HUDEP-2 (cell line): ENCODE results near the gene VMA21.
A peak's percentile ranks its signal among the peaks of the same experiment; 100 is the strongest.

Experiments used
- DNase-seq, 76 experiments: peaks; one replicate each; lab custom pipeline; 2025; ENCODE audit not compliant: unreplicated experiment in 76 of 76; lab: John Stamatoyannopoulos, UW

The VMA21 gene, protein sequence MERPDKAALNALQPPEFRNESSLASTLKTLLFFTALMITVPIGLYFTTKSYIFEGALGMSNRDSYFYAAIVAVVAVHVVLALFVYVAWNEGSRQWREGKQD

DNA sequence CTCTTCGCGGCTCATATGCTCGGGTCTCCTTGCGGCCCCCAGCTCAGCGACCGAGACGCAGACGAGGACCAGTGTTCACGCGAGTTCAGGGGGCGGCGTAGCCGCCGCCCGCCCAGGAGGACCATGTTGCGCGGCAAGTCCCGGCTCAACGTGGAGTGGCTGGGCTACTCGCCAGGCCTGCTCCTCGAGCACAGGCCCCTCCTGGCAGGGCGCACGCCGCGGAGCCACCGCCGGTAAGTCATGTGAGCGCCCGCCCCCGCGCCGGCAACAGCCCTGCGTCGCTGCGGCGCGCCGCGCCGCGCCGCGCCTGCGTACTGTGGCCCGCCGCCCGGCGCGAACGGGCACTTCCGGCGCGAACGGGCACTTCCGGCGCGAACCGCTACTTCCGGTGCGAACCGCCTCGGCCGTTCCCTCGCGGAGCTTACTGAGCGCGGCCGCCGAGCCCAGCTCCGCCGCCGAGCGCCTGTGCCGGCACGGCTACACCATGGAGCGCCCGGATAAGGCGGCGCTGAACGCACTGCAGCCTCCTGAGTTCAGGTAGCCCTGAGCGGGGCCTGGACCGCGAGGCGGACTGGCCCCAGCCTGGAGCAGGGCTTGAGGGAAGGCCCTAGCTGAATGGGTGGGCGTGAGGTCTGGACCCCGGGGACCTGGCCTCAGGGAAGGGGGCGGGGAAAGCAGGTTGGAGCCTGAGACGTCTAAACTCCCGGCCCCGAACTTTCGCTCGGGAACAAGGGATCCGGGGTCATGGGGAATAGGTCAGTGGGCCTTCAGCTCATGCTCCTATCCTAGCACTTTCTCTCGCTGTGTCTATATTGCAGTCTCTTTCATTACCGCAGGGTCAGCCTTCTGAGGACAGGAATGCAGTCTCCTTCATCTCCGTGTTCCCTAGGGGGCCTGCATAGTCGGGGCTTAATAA is at the start of gene VMA21:
VMA21 (plus strand) TSS at position 382 of the 916 bp plus-strand sequence; CDS start at position 485, 103 bp downstream.
- peak in 74 of 76 experiments; percentile 8 to 86 (median 75) for DNase-seq

DNA sequence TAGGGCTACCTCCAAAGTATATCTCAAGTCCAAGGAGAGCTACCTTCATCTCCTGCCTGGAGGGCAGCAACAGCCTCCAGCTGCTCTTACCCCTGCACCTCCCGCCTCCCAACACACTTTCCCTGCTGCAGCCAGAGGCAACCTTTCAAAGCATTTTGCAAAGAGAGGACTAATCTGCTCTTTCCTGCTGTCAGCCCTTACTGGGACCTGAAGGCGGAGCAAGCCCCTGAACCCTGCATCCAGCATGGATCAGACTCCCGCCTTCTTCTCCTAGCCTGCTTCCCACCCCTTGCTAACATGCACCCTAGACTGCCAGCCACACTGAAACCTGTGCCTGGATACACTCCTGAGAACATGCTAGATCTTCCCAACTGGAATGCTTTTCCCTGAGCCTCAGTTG is 37.7 kb upstream of the VMA21 start:
- DNase-seq: no peak

DNA sequence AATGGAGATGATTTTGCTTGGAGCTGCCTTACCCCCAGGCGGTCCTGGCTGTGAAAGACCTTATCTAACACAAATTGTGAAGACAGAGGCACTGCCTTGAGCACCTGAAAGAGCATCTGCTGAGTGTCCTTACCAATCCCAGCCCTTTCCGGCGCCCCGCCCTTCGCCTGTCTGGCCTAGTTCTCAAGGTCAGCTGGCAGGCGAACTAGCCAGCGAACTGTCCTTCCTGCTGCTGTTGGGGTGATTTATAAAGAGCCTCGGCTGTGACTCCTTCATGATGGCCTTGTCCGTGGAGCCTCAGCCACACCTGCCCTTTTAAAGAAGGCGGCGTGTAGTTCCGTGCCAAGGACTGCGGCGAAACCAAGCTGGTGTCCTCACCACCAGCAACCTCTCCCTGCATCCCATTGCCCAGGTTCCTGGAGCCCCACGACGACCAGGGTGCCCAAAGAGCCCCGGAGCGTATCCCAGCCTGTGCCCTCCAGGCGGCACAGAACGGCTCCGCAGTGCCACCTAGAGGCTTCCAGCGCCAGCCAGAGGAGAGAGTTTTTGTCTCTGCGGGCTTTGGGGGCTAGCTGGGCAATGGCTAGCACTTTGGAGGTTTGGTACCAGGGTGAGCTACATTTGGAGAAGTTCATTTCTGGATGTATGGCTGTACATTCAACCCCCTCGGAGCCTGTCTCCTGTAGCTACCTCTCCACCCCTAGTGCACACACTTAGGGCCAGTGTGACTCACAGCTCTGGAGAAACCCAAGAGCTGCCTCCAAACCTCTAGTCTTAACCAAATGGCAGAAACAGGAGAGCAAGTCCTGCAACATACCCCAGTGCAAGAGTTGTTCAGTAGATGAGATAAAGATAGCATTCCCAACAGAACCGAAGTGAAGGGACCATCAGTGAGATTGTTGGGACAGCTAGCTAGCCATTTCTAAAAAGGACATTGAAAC is 36.8 kb upstream of the VMA21 start:
- DNase-seq: peak in 21 of 76 experiments; percentile 0 to 24 (median 3)

DNA sequence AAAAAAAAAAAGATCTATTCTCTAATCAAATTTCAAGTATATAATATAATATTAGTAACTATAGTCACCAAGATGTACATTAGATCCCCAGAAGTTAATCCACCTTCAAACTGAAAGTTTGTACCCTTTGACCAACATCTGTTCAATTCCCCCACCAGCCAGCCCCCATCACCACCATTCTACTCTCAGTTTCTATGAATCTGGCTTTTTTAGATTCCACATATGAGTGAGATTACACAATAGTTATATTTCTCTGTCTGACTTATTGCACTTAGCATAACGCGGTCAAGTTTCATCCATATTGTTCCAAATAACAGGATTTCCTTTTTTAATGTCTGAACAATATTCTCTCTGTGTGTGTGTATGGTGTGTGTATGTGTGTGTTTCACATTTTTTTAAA is 33.7 kb upstream of the VMA21 start:
- DNase-seq: no peak

DNA sequence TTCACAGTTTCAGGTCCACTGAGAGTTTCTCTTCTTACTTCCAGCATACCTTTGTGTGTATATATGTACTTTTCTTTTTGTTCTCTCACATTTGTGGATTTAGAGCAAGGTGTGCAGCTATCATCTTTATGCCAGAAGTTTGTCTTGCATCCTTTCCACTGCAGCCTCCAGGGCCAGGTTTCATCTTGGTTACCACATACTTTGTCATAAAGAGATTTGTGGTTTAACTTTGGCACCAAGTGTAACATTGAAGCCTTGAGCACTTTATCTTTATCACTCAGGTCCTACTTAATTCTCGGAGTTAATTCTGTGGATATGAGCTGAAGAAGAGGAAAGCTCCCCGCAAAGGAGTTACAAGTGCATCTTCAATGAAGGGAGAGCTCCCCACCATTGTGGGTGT is 31.4 kb upstream of the VMA21 start:
- no peak for DNase-seq

DNA sequence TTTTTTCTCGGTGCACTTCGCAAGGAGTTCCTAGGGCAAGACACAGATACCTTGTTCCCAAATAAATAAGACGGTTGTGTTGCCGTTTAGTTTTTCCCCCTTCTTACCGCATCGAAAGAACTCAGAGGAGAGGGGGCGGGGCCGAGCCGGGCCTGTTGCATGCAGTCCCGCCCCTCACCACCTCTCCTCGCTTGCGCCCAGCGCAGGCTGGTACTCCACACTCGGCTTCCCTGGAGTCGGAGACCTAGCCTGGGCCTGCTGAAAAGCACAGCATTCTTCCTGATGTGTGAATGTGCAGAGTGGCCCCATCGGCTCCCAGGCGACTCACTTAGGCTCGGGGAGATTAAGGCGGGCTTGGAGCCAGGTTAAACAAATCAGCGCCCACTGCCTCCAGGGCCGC is 26.1 kb upstream of the VMA21 start:
- no peak for DNase-seq

DNA sequence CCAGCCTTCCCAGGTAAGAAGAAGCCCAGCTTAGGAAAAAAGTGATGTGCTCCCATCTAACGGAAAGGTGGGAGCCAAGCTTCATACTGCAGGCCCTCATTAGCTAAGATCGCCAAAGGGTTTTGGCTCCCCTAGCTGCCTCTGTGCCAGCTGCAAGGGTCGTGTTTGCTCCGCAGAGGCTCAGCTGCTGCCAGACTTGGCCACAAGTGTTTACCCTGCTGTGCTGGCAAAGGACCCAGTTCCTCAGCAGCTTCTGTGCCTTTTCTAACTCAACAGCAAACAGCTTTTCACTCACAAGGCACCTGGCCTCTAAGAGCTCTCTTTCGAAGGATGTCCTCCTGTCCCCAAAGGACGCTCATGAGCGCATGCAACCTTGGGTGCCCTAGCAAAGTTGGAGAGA is 12.2 kb upstream of the VMA21 start:
- no peak for DNase-seq

DNA sequence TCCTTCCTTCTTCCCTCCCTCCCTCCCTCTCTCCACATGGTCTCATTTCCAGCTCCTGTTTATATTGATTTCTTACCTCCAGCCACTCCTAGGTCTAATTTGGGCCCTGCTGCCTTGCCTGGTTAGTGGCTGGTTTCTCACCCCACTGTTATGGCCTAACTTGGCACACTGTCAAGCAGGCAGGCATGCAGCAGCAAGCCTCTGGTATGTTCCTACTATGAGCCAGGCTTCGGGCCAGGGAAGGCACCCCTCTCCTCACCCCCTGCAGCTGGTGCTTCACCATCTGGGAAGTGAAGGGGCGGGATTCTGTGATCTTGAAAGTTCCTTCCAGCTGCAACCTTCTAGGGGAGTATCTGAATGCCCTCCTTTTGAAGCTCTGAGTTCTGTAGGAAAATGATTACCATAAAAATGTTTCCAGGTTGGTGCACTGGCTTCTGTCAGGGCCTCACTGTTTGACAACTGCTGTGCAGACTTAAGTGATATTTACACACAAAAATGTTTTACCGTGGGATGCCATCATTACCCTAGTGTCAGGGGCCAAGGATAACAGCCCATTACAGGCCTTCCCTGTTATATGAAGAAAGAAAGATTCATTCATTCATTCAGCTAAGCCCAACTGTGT is 10.1 kb upstream of the VMA21 start:
- DNase-seq: no peak

DNA sequence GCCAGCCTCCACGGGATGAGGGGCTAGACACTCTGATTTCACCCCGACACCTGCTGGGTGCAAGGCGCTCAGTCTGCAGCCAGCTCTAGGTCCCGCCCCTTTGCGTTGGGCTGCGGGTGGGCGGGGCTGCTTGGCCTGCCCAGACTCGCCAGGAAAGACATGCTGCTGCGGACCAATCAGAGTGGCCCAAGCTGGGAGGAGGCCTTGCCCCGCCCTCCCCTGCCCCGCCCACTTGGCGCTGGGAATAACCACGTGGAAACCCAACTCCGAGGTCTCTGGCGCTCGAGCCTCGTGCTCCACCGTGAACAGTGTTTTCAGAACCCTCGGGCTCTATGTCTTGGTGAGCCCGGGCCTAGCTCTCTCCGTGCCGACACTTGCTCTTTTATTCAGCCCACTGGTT is 5.3 kb upstream of the VMA21 start:
- no peak for DNase-seq

DNA sequence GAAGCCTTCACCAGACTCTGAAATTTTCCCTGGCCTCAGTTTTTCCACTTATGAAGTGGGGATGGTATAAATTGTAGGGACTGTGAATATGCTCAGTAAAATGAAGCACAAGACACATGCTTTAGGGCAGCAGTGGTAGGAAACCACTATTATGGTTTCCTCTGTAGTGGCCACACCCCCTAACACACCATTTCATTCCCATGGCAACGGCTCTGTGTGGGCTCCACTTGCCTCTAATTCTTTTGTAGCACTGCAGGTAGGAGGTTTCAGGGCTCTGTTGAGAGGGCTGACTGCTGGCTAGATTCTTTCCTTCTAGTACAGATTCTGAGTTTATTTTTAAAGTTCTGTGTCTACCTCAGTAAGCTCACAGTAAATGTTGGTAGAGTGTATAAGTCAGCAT is 3.5 kb upstream of the VMA21 start:
- DNase-seq: peak in 1 of 76 experiments; percentile 1

DNA sequence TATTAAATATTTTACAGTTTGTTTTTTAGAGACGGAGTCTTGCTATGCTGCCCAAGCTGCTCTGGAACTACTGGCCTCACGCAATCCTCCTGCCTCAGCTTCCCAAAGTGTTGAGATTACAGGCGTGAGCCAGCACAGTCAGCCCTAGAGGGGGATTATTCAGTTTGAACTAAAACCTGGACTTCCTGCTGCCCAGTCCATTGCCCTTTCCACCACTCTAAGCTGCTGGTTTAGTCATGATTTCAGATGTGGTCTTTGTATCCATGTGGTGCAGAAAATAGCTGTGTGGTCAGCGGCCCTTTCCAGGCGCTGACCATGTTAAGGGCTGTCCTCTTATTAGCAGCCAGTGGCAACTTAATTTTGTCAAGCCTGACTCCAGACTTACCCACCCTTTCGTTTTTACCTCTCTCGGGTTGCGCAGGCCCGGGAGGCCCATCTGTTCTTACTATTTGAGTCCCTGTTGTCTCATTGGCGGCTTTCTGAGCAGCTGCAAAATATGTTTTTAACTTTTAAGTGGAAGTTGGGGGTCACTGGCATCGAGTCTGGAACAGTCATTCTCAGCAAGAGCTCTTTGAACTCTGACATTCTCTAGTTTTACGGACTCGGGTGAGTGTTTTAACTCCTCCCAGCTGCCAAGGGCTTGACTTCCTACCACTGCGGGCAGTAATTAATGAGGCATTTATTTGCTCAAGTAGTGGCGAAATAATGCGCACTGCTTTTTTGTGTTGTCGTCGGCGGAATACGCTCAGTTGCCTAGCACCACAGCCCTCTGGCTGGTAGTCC is 773 bp upstream of the VMA21 start:
- DNase-seq: peak in 9 of 76 experiments; percentile 2 to 42 (median 8)

DNA sequence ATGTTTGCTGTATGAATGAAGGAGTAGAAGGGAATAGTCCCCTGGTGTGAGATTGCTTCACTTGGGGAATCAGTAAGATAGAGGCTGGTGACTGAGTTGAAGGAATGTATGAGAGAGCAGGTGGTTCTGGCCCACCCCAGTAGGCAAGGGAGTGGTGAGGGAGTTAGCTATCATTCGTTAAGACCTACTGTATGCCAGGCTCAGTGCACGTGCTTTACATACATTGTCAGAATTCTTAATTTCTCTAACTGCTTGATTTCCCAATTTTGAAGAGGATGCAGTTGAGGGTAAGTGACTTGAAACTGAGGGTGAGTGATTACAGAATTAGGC is 700 bp downstream of the VMA21 start:
- peak in 15 of 76 experiments; percentile 0 to 29 (median 3) for DNase-seq

DNA sequence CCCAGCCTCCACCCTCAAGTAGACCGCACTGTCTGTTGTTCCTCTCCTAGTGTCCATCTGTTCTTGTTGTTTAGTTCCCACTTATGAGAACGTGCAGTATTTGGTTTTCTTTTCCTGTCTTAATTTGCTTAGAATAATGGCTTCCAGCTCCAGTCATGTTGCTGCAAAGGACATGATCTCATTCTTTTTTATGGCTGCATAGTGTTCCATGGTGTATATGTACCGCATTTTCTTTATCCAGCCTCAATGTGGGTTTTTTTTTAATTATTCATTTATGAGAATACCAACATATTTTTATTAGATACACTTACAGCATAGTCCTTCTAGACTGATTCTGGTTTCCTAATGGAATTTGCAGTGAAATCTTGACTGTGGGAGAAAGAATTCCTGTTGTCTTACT is 1.3 kb downstream of the VMA21 start:
- DNase-seq: no peak

DNA sequence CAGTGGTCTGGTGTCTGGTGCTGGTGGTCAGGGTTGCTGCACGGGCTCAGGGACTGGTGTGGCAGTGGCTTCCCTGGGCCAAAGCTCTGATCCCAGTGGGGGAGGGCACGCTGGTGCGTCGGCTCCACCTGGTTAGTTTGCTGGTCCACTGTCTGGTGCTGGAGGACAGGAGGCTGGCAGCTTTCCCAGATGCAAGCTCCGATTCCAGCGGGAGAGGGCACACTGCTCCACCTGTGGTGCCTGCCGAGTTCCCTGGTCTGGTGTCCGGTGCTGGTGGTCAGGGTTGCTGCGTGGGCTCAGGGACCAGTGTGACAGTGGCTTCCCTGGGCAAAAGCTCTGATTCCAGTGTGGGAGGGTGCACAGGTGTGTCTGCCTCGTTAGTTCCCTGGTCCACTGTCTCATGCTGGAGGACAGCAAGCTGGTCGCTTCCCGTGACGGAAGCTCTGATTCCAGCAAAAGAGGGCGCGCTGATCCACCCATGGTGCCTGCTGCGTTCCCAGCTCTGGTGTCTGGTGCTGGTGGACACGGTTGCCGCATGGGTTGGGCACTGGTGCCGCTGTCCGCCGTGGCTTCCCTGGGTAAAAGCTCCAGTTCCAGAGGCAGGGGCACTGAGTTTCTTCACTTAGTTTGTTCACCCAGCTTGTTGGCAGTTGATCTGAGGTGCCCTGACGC is 5.8 kb downstream of the VMA21 start:
- DNase-seq: no peak

DNA sequence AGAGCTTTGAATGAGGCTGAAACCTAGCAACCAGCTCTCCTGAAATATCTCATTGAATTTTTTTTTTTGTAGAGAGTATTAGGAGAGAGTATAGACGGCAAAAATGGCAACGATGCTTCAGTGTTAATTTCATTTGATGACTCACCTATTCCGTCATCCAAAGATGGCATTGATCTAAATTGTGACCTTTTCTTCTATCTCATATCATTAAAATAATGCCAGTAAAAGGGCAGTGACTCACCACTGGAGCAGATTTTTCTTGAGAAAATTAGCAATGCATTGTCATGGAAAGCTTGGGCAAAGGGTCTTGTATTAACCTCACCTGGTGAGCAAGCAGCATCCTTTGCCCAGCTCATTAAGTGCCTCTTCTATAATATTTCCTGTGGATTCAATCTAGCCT is 19.6 kb downstream of the VMA21 start:
- DNase-seq: no peak

DNA sequence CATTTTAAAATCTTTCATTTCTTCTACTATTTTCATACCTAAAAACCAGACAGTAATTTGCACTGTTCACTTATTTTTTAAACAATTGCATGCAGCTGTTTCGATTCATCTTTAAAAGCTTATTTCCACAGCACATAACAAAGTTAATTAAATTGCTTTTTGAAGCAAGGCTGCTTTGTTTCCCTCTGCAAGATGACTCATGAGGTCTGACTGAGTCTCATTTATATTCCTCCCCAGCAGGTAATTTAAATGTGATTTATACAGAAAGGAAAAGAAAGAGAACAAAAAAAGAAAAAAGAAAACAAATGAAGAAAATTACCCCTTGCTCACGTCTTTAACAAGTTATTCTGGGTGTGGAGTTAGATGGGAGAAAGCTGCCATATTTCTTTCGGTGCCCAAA is 22.8 kb downstream of the VMA21 start:
- DNase-seq: no peak

DNA sequence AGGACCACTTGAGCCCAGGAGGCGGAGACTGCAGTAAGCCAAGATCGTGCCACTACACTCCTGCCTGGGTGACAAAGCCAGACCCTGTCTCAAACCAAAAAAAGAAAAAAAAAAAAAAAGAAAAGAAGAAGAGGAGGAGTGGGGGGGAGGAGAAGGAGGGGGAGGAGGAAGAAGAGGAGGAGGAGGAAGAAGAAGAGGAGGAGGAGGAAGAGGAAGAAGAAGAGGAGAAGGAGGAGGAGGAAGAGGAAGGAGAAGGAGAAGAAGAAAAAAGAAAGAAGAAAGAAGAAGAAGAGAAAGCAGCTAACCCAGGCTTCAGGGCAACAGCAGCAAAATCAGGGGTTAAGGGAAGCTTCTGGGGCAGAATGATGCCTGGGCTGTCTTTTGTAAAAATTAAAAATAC is 27.5 kb downstream of the VMA21 start:
- no peak for DNase-seq

DNA sequence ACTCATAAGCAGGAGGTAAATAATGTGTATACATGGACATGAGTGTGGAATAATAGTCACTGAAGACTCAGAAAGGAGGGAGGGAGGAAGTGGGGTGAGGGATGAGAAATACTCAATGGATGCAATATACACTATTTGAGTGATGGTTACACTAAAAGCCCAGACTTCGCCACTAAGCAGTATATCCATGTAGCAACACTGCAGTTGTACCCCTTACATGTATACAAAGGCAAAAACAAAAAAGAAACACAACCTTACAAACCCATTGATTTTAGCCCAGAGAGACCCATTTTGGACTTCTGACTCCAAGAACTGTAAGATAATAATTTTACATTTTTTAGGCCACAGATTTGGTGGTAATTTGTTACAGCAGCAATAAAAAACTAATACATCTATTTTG is 51.5 kb downstream of the VMA21 start:
- DNase-seq: no peak

DNA sequence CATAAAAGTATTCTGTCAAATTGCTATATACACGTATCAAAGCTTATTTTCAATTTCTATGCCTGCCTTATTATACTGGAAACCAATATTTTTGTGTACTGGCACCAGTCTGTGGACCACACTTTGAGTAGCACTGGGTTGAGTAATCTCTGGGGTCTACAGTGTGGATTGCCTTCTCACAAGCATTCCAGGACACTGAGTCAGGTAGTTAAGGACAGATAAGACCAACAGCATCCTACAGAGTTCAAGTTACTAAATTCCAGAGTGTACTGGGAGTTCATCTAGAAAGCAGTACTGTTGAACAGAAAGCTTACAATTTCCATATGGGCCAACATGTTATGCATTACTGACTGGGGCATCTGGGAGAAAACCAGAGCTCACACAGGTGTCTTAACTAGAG is 61.8 kb downstream of the VMA21 start:
- DNase-seq: no peak
